GM12865 (cell line): ENCODE results near the gene SCN5A.

Experiments
- DNase-seq: peaks from one replicate; pipeline ENCODE4 v3.0.0; 2010; ENCODE audit warnings: low read depth
- H3K4me3 ChIP-seq: 2 replicates; pipeline ENCODE4 v1.5.1; 2011; ENCODE audit warnings: mild to moderate bottlenecking, low read depth, low read length, control low read depth
- TF ChIP-seq, protein P1 (sequence below): IDR thresholded peaks from 2 replicates; pipeline ENCODE4 v1.5.1; 2011; ENCODE audit warnings: low read length, control low read depth, low read depth, inconsistent platforms; ENCODE audit not compliant: insufficient read depth; ENCODE audit errors: missing control alignments

The SCN5A gene

DNA sequence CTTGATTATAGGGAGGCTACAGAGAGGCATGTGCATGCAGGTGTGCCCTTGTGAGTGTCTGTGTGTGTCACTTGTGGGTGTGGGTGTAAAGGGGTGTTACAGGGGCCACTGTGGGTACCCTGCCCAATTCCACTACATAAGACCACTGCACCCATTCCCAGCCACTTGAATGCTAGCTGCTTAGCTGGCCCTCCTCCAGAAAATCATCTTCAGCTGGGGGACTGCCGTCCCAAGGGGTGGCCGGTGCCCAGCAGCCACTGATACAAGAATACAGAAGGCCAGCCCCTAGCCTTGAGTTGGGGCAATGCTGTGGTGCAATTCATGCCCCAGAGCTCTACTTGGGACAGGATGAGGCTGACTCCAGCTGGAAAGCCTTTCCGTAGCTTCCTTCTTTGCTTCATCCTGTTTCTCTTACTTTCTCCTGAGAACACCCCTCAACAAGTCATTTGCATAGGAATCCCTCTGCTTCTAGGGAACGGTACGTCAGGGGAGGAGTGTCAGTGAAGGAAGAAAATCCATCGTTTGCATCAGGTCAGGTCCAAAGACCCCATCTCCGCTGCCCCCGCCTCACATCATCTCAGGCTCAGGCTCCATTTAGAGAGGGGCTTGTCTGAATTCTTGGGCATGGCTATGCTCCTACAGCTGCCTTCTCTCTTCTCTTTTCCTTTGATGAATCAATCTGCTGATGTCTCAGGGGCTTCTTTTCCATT is 72.0 kb downstream of the SCN5A start:
- TF ChIP-seq, protein P1, sequence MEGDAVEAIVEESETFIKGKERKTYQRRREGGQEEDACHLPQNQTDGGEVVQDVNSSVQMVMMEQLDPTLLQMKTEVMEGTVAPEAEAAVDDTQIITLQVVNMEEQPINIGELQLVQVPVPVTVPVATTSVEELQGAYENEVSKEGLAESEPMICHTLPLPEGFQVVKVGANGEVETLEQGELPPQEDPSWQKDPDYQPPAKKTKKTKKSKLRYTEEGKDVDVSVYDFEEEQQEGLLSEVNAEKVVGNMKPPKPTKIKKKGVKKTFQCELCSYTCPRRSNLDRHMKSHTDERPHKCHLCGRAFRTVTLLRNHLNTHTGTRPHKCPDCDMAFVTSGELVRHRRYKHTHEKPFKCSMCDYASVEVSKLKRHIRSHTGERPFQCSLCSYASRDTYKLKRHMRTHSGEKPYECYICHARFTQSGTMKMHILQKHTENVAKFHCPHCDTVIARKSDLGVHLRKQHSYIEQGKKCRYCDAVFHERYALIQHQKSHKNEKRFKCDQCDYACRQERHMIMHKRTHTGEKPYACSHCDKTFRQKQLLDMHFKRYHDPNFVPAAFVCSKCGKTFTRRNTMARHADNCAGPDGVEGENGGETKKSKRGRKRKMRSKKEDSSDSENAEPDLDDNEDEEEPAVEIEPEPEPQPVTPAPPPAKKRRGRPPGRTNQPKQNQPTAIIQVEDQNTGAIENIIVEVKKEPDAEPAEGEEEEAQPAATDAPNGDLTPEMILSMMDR = no peak
- no peak overlapping the region for H3K4me3 ChIP-seq
- no peak for DNase-seq

DNA sequence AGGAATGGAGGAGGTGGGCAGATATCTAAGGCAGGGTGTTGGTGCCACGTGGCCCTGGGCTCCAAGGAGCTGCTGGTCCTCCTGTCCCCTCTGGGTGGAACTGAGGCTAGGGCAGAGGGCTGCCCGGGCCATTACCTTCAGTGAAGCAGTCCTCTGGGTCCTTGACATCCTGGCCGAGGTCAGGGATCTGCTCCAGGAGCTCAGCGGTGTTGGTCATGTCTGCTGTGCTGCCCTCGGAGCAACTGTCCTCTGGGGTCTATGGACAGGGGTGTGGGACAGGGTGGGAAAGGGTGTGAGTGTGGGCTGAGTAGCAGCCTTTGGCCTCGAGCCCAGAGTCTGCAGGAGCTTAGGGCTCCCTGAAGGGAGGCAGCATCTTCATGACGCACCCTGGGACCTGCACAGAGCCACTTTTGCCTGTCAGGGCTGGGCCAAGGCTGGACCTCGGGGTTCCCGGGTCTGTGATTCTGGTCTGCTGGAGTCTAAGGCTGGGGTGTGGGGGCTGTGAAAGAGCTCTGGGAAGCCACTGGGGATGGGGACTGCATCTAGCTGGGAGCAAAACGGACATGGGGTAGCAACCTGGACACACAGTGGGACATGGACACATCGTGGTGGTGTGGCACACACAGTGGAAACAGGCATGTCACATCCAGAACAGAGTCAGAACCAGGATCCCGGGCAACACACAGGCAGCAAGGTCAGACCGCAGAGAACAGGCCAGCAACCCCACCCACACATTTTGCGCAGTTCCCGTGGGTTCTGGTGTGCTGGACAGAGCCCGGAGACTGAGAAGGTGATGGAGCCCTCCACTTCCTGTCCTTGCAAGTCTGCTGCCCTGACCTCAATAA is 72.7 kb downstream of the SCN5A start:
- TF ChIP-seq, protein P1 = no peak
- H3K4me3 ChIP-seq = no peak overlapping the region
- DNase-seq = no peak

DNA sequence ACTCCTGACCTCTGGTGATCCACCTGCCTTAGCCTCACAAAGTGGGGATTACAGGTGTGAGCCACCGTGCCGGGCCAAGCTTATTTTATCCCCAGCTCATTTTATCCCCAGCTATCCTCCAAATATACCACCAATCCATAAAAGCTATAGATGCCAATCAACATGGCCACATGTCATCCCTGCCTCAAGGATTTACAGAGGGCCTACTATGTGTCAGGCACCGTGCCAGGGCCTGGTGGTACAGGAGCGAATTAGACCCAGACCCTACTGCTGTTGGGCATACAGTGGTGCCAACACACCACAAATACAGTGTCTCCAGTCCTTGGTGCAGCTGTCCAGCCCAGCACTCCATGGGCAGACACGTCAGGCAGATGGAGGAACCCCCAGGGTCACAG is 73.4 kb downstream of the SCN5A start:
- no peak for DNase-seq
- TF ChIP-seq, protein P1 = no peak
- no peak overlapping the region for H3K4me3 ChIP-seq

DNA sequence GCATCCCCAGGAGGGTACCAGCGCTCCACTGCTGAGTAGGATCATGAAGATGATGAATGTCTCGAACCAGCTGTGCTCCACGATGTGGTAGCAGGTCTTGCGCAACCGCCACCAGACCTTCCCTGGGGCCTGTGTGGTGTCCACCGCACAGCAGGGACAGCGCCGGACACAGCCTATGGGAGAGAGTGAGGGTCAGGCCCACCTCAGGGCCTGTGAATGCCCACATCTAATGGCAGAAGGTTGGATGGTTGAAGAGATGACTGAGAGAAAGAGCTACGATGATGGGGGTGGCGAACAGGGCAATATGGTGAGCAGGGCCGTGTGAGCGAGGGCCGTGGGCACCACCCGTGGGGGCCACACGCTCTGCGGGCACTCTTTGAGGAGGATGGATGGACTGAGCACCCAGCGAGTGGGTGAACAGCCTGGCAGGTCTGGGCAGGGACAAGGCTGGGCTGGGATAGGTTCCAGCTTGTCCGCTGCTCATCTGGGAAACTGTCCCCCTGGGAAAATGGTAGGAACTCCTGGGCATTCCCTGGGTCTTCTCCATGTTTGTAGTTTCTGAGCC is 74.1 kb downstream of the SCN5A start:
- DNase-seq = no peak
- H3K4me3 ChIP-seq = no peak overlapping the region
- TF ChIP-seq, protein P1 = no peak

DNA sequence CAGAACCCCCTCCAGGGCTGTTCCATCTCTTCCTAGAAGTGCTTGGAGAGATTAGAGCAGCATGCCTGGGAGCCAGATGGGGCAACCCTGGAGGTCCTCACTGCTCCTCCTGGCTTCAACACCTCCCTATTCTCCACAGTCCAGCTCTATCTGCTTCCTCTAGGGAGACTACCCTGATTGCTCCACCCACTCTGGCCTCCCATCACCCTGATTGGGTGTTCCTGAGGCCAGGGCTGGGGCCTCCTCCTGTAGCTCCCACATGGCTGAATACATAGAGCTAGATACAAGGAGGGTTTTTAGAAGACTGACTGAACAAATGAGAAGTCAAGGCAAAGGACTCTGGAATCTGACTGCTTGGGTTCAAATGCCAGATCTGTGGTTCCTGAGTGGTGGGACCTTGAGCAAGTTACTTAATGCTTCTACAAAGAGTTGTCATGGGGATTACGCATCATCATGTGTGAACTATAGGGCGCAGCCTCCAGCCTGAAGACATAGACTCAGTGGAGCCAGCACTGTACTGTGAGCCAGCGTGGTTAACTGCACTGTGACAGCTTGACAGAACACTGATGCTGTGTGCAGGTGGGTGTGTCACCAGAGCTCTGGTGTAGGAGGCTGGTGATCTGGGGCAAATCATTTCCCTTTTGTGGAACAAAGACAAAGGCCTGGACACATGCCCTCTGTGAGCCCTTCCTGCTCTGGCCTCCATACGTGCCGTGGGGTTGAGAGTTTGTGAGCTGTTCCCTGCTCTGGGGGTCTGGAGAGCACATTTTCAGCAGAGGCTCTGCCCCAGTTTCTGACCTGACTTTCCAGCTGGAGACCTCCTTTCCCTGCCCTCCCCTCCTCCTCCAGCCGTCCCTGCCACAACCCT is 74.8 kb downstream of the SCN5A start:
- DNase-seq = no peak
- TF ChIP-seq, protein P1 = no peak
- no peak overlapping the region for H3K4me3 ChIP-seq

DNA sequence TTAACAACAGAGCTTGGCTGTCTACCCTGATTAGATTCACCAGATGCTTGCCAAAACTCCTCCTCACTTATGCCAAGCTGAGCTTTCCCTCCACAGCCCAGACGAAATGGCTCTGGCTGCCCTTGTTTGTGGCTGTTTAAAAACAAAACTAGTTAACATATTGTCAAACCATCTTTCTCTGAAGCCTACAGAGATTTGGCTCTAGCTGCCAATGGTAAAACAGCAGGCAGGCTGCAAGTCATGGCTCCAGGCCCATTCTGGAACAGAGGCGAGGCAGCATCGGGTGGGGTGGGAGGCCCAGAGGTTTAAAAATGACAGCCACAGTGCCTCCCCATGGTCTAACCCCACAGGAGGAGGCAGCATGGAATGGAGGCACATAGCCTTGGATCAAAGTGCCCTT is 75.9 kb downstream of the SCN5A start:
- DNase-seq = no peak

More for the DNA sequence above, 75.9 kb downstream of the SCN5A start:
- TF ChIP-seq, protein P1 = no peak
- no peak overlapping the region for H3K4me3 ChIP-seq
